Activated T-cell treated with anti-CD3 and anti-CD28 coated beads, Interleukin-2, amount 50 U/mL, for 24 hours (primary cell): ENCODE measurements around the gene LRRC14B.
"Not testable (repeated sequence)": the region's sequence is repeated elsewhere in the genome, so short reads cannot be mapped to it uniquely, and the experiment has no call there.

Experiments
- DNase-seq: peaks from one replicate; pipeline ENCODE4 v3.0.0-alpha.2; 2020
- H3K27ac Mint-ChIP-seq: 2 replicates; pipeline ENCODE4 v1.8.0; 2020; ENCODE audit warnings: mild to moderate bottlenecking, mixed read lengths
- H3K27me3 Mint-ChIP-seq: 2 replicates; pipeline ENCODE4 v1.8.0; 2020; ENCODE audit warnings: mixed read lengths
- H3K36me3 Mint-ChIP-seq: 2 replicates; pipeline ENCODE4 v1.8.0; 2020; ENCODE audit warnings: low read depth, mixed read lengths
- H3K4me1 Mint-ChIP-seq: 2 replicates; pipeline ENCODE4 v1.8.0; 2020; ENCODE audit warnings: low read depth, mixed read lengths
- H3K4me3 Mint-ChIP-seq: 2 replicates; pipeline ENCODE4 v1.8.0; 2020; ENCODE audit warnings: mild to moderate bottlenecking, moderate library complexity, mixed read lengths
- H3K9me3 Mint-ChIP-seq: 2 replicates; pipeline ENCODE4 v1.8.0; 2020; ENCODE audit warnings: mixed read lengths

The LRRC14B gene

DNA sequence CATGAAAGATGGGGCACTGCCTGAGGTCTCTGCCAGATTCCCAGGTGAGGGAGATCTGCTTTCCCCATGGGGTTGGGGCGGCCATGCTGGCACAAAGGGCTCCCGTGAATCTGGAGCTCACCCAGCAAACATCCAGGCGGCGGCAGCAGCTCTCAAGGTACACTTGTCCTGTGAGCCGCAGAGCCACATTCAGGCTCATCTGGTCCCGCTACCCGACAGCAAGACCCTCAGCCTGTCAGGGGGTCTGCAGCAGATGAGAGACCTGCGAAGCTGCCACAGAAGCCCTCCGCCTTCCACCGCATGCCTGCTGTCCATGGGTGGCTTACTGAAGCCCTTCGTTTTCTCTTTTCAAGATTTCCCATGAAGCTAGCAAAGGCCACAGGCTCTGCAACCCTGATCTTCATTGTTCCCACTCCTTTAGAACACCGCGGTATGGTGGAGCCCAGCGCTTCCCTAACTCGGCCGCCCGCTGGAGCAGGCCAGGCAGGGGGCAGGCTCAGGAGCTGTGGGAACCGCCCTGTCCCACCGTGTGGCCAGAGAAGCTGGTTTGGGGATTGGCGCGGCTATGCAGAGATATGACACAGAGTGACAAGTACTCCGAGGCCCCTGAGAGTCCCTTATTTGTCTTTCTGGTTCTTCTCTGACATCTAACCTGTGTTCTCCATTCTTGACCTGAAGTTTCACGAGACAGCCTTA is 8.8 kb downstream of the LRRC14B start:
- Mint-ChIP-seq H3K9me3 (no peaks in the 10 kb centered on the region), H3K4me3 (no peak overlapping the region), H3K27me3 (no peaks in the 10 kb centered on the region), H3K36me3 (peaks cover 25% of the 10 kb centered on the region), H3K27ac (no peak overlapping the region), H3K4me1 (peaks cover 3% of the 10 kb centered on the region)
- no peak for DNase-seq

DNA sequence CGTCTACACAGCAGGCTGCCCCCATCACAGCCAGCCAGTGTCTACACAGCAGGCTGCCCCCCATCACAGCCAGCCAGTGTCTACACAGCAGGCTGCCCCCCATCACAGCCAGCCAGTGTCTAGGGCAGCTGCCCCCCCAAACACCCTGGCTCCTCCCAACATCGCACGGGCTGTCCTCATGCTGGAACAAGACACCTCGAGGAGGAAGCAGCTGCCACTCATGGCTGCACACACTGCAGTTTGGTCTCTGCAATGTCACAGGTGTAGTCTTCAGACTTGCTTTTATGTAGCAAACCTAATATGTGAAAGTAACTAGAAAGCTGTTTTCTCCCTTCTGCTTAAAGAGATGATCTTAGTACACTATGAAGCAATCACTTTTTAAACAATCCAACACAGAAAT is 9.7 kb downstream of the LRRC14B start:
- Mint-ChIP-seq H3K9me3 (no peaks in the 10 kb centered on the region), H3K27me3 (no peaks in the 10 kb centered on the region), H3K36me3 (peaks cover 34% of the 10 kb centered on the region), H3K27ac (no peak overlapping the region), H3K4me1 (no peaks in the 10 kb centered on the region), H3K4me3 (no peak overlapping the region)
- no peak for DNase-seq

GRCh38 chr5:201672-202071 is 10.4 kb downstream of the LRRC14B start:
- H3K27ac Mint-ChIP-seq = no peak overlapping the region
- H3K27me3 Mint-ChIP-seq = no peaks in the 10 kb centered on the region
- peaks cover 41% of the 10 kb centered on the region for H3K36me3 Mint-ChIP-seq
- H3K4me3 Mint-ChIP-seq = no peak overlapping the region
- no peaks in the 10 kb centered on the region for H3K9me3 Mint-ChIP-seq
- H3K4me1 Mint-ChIP-seq = no peaks in the 10 kb centered on the region
- no peak for DNase-seq

DNA sequence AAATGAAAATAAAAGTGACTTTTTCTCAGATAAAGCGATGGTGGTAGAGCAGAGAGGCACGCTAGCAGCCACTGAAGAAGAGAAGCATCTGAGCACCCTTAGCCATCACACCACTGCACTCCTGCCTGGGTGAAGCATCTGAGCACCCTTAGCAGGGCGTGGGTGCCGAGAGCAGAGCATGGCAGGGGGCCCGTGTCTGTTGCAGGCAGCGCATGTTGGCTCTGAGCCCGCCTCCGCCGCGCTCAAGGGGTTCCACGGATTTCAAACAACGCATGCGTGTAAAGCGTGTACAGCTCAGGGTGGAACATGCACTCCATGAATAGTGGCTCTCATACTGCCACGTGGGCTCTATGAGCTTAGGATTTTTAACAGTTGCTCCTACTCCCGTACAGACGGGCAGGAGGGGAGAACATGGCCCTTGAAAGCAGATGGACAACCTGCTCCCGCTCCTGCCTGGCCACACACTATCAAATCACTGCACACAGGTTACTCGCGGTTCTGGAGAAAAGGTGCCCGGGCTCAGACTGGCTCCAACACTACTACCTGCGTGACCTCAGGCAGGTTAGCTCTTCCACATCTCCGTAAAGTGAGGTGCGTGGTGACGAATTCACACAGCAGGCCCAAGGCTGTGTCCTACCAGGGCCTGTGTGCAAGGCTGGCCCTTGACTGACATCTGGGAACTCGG is 12.1 kb downstream of the LRRC14B start:
- no peak for DNase-seq
- Mint-ChIP-seq H3K27ac (no peak overlapping the region), H3K4me3 (no peak overlapping the region), H3K27me3 (no peaks in the 10 kb centered on the region), H3K4me1 (peaks cover 5% of the 10 kb centered on the region), H3K9me3 (no peaks in the 10 kb centered on the region), H3K36me3 (peaks cover 57% of the 10 kb centered on the region)

GRCh38 chr5:204001-204400 is 12.7 kb downstream of the LRRC14B start:
- Mint-ChIP-seq H3K4me3 (no peak overlapping the region), H3K36me3 (peaks cover 57% of the 10 kb centered on the region), H3K9me3 (no peaks in the 10 kb centered on the region), H3K27me3 (no peaks in the 10 kb centered on the region), H3K4me1 (peaks cover 8% of the 10 kb centered on the region), H3K27ac (no peak overlapping the region)
- no peak for DNase-seq

GRCh38 chr5:204462-204861 is 13.2 kb downstream of the LRRC14B start:
- Mint-ChIP-seq H3K36me3 (peaks cover 57% of the 10 kb centered on the region), H3K27me3 (no peaks in the 10 kb centered on the region), H3K4me1 (peaks cover 8% of the 10 kb centered on the region), H3K4me3 (no peak overlapping the region), H3K9me3 (no peaks in the 10 kb centered on the region), H3K27ac (no peak overlapping the region)
- DNase-seq = no peak

GRCh38 chr5:204966-205670 is 13.8 kb downstream of the LRRC14B start:
- H3K27ac Mint-ChIP-seq = no peak overlapping the region
- no peak for DNase-seq
- no peaks in the 10 kb centered on the region for H3K27me3 Mint-ChIP-seq
- peaks cover 15% of the 10 kb centered on the region for H3K4me1 Mint-ChIP-seq
- no peak overlapping the region for H3K4me3 Mint-ChIP-seq
- peaks cover 60% of the 10 kb centered on the region for H3K36me3 Mint-ChIP-seq
- no peaks in the 10 kb centered on the region for H3K9me3 Mint-ChIP-seq

DNA sequence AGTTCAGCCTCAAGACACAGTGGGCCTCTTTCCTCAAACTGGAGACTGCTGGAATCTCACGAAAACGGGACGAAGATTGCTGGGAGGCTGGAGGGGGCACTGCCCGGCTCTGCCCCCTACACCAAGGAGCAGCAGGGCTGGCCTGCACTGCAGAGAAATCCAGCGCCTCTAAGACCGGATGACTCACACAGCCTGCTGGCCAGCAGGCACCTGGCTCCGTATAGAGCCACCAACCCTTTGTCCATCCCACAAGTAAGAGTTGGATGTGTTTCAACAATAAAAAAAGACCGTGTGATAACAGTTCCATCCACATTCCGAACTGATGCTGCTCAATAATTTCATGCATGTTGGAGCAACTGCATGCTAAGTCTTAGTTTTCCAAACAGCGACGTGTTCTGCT is 15.1 kb downstream of the LRRC14B start:
- DNase-seq = no peak
- no peak overlapping the region for H3K27ac Mint-ChIP-seq
- peaks cover 20% of the 10 kb centered on the region for H3K4me1 Mint-ChIP-seq
- no peaks in the 10 kb centered on the region for H3K9me3 Mint-ChIP-seq
- no peak overlapping the region for H3K4me3 Mint-ChIP-seq
- peaks cover 64% of the 10 kb centered on the region for H3K36me3 Mint-ChIP-seq
- H3K27me3 Mint-ChIP-seq = no peaks in the 10 kb centered on the region

DNA sequence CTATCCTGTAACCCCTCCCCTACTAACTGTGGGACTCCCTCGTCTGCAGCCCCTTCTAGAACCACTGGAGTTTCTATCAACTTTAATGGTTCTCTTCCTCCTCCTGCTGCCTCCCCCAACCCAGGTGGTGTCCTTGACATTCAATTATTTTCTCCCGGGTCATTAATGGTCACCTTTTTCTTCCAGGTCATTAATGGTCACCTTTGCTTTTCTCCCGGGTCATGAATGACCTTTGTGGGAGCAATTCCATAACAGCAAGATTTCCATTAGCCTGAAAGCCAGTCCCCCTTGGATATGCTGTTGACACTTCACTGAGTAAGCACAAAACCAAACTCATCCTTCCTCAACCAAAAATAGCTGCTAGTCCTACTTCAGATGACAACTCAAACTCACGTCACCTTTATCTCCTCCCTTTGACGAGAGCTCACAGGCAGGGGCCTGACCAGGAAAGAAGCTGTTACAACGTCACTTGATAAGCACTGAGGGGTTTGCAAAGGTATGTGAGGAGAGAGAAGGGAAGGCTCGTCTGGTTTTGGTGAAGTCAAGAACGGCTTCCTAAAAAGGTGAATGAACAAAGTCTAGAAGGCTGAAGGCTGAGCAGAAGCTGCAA is 15.7 kb downstream of the LRRC14B start:
- H3K4me1 Mint-ChIP-seq = peaks cover 20% of the 10 kb centered on the region
- H3K4me3 Mint-ChIP-seq = no peak overlapping the region
- no peak overlapping the region for H3K27ac Mint-ChIP-seq
- no peaks in the 10 kb centered on the region for H3K9me3 Mint-ChIP-seq
- no peaks in the 10 kb centered on the region for H3K27me3 Mint-ChIP-seq
- DNase-seq = no peak
- peaks cover 63% of the 10 kb centered on the region for H3K36me3 Mint-ChIP-seq

DNA sequence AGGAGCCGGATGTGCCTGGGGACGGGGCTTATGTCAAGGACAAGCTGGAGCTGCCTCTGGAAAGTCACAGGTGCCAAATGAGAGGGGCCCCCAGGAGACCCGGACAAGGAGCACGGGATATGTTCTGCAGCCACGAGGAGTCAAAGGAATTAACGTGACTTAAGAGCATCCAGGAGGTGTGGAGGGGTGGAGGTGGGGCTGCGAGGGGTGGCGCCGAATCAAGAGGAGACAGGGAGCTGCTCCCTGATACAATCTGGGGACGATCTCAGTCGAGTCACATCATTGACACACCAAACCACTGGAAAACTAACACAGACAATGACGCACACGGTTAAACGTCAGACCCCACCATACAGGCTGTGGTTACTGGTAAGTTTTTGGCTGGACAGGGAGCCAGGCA is 16.3 kb downstream of the LRRC14B start:
- no peak for DNase-seq
- Mint-ChIP-seq H3K9me3 (no peaks in the 10 kb centered on the region), H3K4me1 (peaks cover 20% of the 10 kb centered on the region), H3K4me3 (no peak overlapping the region), H3K27me3 (no peaks in the 10 kb centered on the region), H3K27ac (peak overlapping the region; percentile 57), H3K36me3 (peaks cover 60% of the 10 kb centered on the region)

GRCh38 chr5:208449-209114 is 17.3 kb downstream of the LRRC14B start:
- DNase-seq = no peak
- H3K27ac Mint-ChIP-seq = no peak overlapping the region
- H3K36me3 Mint-ChIP-seq = peaks cover 56% of the 10 kb centered on the region
- H3K4me3 Mint-ChIP-seq = no peak overlapping the region
- H3K27me3 Mint-ChIP-seq = no peaks in the 10 kb centered on the region
- H3K4me1 Mint-ChIP-seq = peaks cover 22% of the 10 kb centered on the region
- no peaks in the 10 kb centered on the region for H3K9me3 Mint-ChIP-seq

GRCh38 chr5:213803-214395 is 22.6 kb downstream of the LRRC14B start:
- peaks cover 42% of the 10 kb centered on the region for H3K4me1 Mint-ChIP-seq
- H3K9me3 Mint-ChIP-seq = no peaks in the 10 kb centered on the region
- H3K4me3 Mint-ChIP-seq = peak overlapping the region; percentile 64
- peaks cover 37% of the 10 kb centered on the region for H3K36me3 Mint-ChIP-seq
- no peaks in the 10 kb centered on the region for H3K27me3 Mint-ChIP-seq
- peak overlapping the region; percentile 96 for H3K27ac Mint-ChIP-seq
- DNase-seq = no peak

DNA sequence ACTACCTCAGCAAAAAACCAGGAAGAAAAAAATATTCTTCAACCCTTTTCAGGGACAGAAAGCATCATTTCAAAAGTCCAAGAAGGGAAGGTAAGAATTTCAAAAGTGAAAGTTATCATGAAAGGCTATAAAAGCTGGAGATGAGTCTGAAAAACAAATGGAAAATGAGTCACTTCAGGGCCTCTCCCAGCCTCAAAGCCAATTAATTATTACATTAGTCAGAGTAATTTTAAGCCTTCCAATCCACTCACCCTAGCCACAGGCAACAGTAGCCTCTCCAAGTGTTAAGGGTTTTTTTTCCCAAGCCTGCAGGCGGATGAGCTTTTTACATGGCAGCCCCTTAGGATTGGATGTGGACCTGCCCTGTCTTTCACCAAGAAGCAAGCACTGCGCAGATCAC is 24.0 kb downstream of the LRRC14B start:
- peak overlapping the region; percentile 64 for H3K4me3 Mint-ChIP-seq
- peaks cover 37% of the 10 kb centered on the region for H3K4me1 Mint-ChIP-seq
- H3K27me3 Mint-ChIP-seq, H3K9me3 Mint-ChIP-seq, DNase-seq: not testable (repeated sequence)
- H3K36me3 Mint-ChIP-seq = peaks cover 47% of the 10 kb centered on the region
- peak overlapping the region; percentile 96 for H3K27ac Mint-ChIP-seq

GRCh38 chr5:216076-216475 is 24.8 kb downstream of the LRRC14B start:
- H3K27me3 Mint-ChIP-seq, DNase-seq, H3K9me3 Mint-ChIP-seq: not testable (repeated sequence)
- Mint-ChIP-seq H3K36me3 (peaks cover 49% of the 10 kb centered on the region), H3K4me3 (peak overlapping the region; percentile 64), H3K4me1 (peaks cover 40% of the 10 kb centered on the region), H3K27ac (peak overlapping the region; percentile 96)
